ENCODE measurements around the gene WDFY4. TPM values are rescaled to one million over a fixed set of nuclear protein-coding genes. Genes with fewer than 3 reads are reported as not detected.

The WDFY4 gene
- polyA plus RNA-seq, 1 donor (not counting 4 experiments of a cell fraction or from before 2014, with no cell fraction given) = 0.04 TPM

DNA sequence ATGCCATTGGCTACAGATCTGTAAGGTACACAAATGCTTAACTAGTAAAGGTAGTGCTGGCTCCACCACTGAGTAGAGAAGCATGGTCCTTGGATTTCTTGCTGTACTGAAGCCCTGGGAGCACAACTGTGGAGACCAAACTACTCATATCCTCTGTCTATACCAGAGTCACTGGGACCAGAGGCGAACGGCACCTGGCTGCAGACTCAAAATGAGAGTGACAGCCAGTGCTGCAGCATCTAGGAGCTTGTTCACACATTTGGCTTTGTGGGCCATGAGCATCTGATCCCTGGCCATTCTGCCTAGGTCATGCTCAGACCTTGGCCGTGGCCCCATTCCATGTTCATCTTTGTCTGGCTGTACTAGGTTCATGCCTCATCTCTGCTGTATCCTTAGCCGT lies 223.1 kb downstream of the WDFY4 start:
- Histone ChIP-seq H3K79me2 (ENCODE audit: control insufficient read depth, insufficient read depth, low read length) (no peaks in the 10 kb centered on the region), H2AFZ (ENCODE audit: control insufficient read depth, low read length) (no peak overlapping the region), H3K4me1 (ENCODE audit: control insufficient read depth, extremely low read depth, insufficient read depth, low read length) (no peaks in the 10 kb centered on the region), H3K9ac (ENCODE audit: control insufficient read depth, extremely low read depth, insufficient read depth, low read length) (no peak overlapping the region), H3K4me3 (ENCODE audit: control insufficient read depth in 2 of 3, extremely low read depth in 1 of 3, insufficient read depth in 2 of 3, low read depth in 1 of 3, low read length in 3 of 3) (no peak overlapping the region), H3K9me3 (ENCODE audit: control insufficient read depth, low read depth, low read length) (no peaks in the 10 kb centered on the region), H3K27ac (ENCODE audit: control insufficient read depth, insufficient read depth, low read length) (no peak overlapping the region), H4K20me1 (ENCODE audit: control insufficient read depth, extremely low read depth, insufficient read depth, low read length) (no peaks in the 10 kb centered on the region), H3K4me2 (ENCODE audit: control insufficient read depth, extremely low read depth, insufficient read depth, low read depth, low read length) (no peak overlapping the region), H3K36me3 (ENCODE audit: control insufficient read depth in 2 of 2, extremely low read depth in 1 of 2, insufficient read depth in 2 of 2, low read length in 2 of 2) (no peaks in the 10 kb centered on the region), H3K9me1 (ENCODE audit: control insufficient read depth, extremely low read depth, insufficient read depth, low read length) (no peaks in the 10 kb centered on the region), H3K27me3 (ENCODE audit: control insufficient read depth, extremely low read depth, insufficient read depth, low read length) (no peaks in the 10 kb centered on the region)
- DNase-seq (ENCODE audit: low read depth, low spot score) (no peak), FAIRE-seq (no peak)
- TF ChIP-seq EZH2 (IDR thresholded peaks at IDR 0.05; ENCODE audit: low read length) = no peak
- TF ChIP-seq CTCF (optimal IDR thresholded peaks at IDR 0.05 in 1 of 3, IDR thresholded peaks at IDR 0.05 in 1 of 3, conservative IDR thresholded peaks at IDR 0.05 in 1 of 3; ENCODE audit: extremely low read depth in 1 of 3, insufficient read depth in 2 of 3, low read length in 3 of 3) = no peak
- dilution Hi-C loops (cut with MboI; ENCODE audit: extremely low pct_ligation_motif_present, low sequenced_read_pairs) = no loop called here

GRCh38 chr10:48910548-48910947 lies 225.9 kb downstream of the WDFY4 start:
- Histone ChIP-seq H3K4me2 (ENCODE audit: control insufficient read depth, extremely low read depth, insufficient read depth, low read depth, low read length) (no peak overlapping the region), H3K4me1 (ENCODE audit: control insufficient read depth, extremely low read depth, insufficient read depth, low read length) (no peaks in the 10 kb centered on the region), H3K9me1 (ENCODE audit: control insufficient read depth, extremely low read depth, insufficient read depth, low read length) (no peaks in the 10 kb centered on the region), H3K79me2 (ENCODE audit: control insufficient read depth, insufficient read depth, low read length) (no peaks in the 10 kb centered on the region), H3K4me3 (ENCODE audit: control insufficient read depth in 2 of 3, extremely low read depth in 1 of 3, insufficient read depth in 2 of 3, low read depth in 1 of 3, low read length in 3 of 3) (no peak overlapping the region), H2AFZ (ENCODE audit: control insufficient read depth, low read length) (no peak overlapping the region), H4K20me1 (ENCODE audit: control insufficient read depth, extremely low read depth, insufficient read depth, low read length) (no peaks in the 10 kb centered on the region), H3K9me3 (ENCODE audit: control insufficient read depth, low read depth, low read length) (no peaks in the 10 kb centered on the region), H3K27ac (ENCODE audit: control insufficient read depth, insufficient read depth, low read length) (no peak overlapping the region), H3K36me3 (ENCODE audit: control insufficient read depth in 2 of 2, extremely low read depth in 1 of 2, insufficient read depth in 2 of 2, low read length in 2 of 2) (no peaks in the 10 kb centered on the region), H3K9ac (ENCODE audit: control insufficient read depth, extremely low read depth, insufficient read depth, low read length) (no peak overlapping the region), H3K27me3 (ENCODE audit: control insufficient read depth, extremely low read depth, insufficient read depth, low read length) (peaks cover 2% of the 10 kb centered on the region)
- TF ChIP-seq CTCF (optimal IDR thresholded peaks at IDR 0.05 in 1 of 3, IDR thresholded peaks at IDR 0.05 in 1 of 3, conservative IDR thresholded peaks at IDR 0.05 in 1 of 3; ENCODE audit: extremely low read depth in 1 of 3, insufficient read depth in 2 of 3, low read length in 3 of 3) (no peak), EZH2 (IDR thresholded peaks at IDR 0.05; ENCODE audit: low read length) (no peak)
- DNase-seq (ENCODE audit: low read depth, low spot score) (no peak), FAIRE-seq (no peak)
- dilution Hi-C loops (cut with MboI; ENCODE audit: extremely low pct_ligation_motif_present, low sequenced_read_pairs) = no loop called here

Measured in keratinocyte (primary cell).